Mesenteric fat pad (tissue), 1 donor: ENCODE measurements around the gene COL15A1. TPM values are rescaled to one million over a fixed set of nuclear protein-coding genes. Genes with fewer than 3 reads are reported as not detected.

Experiments used
- DNase-seq: peaks from one replicate; pipeline ENCODE4 v3.0.0-alpha.2; 2020; ENCODE audit warnings: low spot score
- total RNA-seq: library from RNA; stranded (reverse); fragmentation: NEBNext Ultra II Directional; extraction: Animal tissue kit (Norgen Biotek cat#: 25700); gene quantifications from one replicate; pipeline ENCODE4 v1.2.1, GENCODE V29; 2021
- donor health status: DM: yes; HTN: yes; CAD: no.

Gene COL15A1
- total RNA-seq, 1 donor from 2014 or later = 73.3 TPM

GRCh38 chr9:98971168-98971914 is 27.6 kb downstream of the COL15A1 start:
- peak; percentile 81 for DNase-seq

- peak; percentile 53 for DNase-seq
Measured at GRCh38 chr9:98971915-98972223, 28.2 kb downstream of the COL15A1 start.

- peak; percentile 47 for DNase-seq
Measured at GRCh38 chr9:98972716-98973115, 29.0 kb downstream of the COL15A1 start.

GRCh38 chr9:98973171-98973570 is 29.5 kb downstream of the COL15A1 start:
- DNase-seq = no peak

- DNase-seq = peak; percentile 75
Measured at GRCh38 chr9:98973576-98973975, 29.9 kb downstream of the COL15A1 start.

GRCh38 chr9:98974106-98974505 is 30.4 kb downstream of the COL15A1 start:
- DNase-seq = no peak

- no peak for DNase-seq
Measured at GRCh38 chr9:98974554-98974953, 30.8 kb downstream of the COL15A1 start.

GRCh38 chr9:98974994-98975712 is 31.4 kb downstream of the COL15A1 start:
- DNase-seq = peak; percentile 96

GRCh38 chr9:98975838-98976237 is 32.1 kb downstream of the COL15A1 start:
- DNase-seq = no peak

- DNase-seq = no peak
Measured at GRCh38 chr9:98977246-98977714, 33.6 kb downstream of the COL15A1 start.

- no peak for DNase-seq
Measured at GRCh38 chr9:98977813-98978212, 34.1 kb downstream of the COL15A1 start.

- no peak for DNase-seq
Measured at GRCh38 chr9:98978231-98978681, 34.5 kb downstream of the COL15A1 start.

GRCh38 chr9:98980291-98980690 is 36.6 kb downstream of the COL15A1 start:
- no peak for DNase-seq

- DNase-seq = no peak
Measured at GRCh38 chr9:98983295-98984268, 39.9 kb downstream of the COL15A1 start.

- no peak for DNase-seq
Measured at GRCh38 chr9:98985596-98985995, 41.9 kb downstream of the COL15A1 start.

GRCh38 chr9:98986866-98987651 is 43.4 kb downstream of the COL15A1 start:
- no peak for DNase-seq

GRCh38 chr9:98989036-98990000 is 45.6 kb downstream of the COL15A1 start:
- DNase-seq = no peak

GRCh38 chr9:98990181-98990870 is 46.6 kb downstream of the COL15A1 start:
- DNase-seq = no peak
